ENCODE measurements around the gene CTNND2.

DNA sequence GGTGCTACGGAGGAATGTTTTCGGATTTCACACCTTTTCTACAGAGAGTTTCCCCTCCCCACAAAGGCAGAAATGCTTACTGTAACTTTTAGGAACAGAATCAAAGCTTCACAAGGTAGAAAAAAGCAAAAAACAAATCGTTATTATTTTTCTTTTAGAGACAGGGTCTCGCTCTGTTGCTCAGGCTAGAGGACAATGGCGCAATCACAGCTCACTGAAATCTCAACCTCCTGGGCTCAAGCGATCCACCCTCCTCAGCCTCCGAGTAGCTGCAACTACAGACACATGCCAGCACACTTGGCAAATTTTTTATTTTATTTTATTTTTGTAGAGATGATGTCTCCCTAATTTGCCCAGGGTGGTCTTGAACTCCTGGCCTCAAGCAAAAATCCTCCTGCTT, 394.5 kb downstream of the CTNND2 start:
- TF ChIP-seq, protein P1, sequence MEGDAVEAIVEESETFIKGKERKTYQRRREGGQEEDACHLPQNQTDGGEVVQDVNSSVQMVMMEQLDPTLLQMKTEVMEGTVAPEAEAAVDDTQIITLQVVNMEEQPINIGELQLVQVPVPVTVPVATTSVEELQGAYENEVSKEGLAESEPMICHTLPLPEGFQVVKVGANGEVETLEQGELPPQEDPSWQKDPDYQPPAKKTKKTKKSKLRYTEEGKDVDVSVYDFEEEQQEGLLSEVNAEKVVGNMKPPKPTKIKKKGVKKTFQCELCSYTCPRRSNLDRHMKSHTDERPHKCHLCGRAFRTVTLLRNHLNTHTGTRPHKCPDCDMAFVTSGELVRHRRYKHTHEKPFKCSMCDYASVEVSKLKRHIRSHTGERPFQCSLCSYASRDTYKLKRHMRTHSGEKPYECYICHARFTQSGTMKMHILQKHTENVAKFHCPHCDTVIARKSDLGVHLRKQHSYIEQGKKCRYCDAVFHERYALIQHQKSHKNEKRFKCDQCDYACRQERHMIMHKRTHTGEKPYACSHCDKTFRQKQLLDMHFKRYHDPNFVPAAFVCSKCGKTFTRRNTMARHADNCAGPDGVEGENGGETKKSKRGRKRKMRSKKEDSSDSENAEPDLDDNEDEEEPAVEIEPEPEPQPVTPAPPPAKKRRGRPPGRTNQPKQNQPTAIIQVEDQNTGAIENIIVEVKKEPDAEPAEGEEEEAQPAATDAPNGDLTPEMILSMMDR (IDR thresholded peaks at IDR 0.05): no peak
- no peak for TF ChIP-seq POLR2A (IDR thresholded peaks at IDR 0.05)

Data from thyroid gland (tissue), 4 donors.